OCI-LY3 (cell line): ENCODE data around the gene OR2A12.

Experiments
- H2AFZ ChIP-seq: fragments of 200-600, 300-600 bp; shearing (Covaris generic); 2 replicates; pipeline ENCODE4 v1.6.0; 2014; ENCODE audit warnings: antibody characterized with exemption, low read depth, low read length
- H3K27ac ChIP-seq: fragments of 200-600, 300-600 bp; sonication (generic); 2 replicates; pipeline ENCODE4 v1.5.1; 2014; ENCODE audit warnings: mild to moderate bottlenecking, low read length, moderate library complexity, mixed read lengths
- H3K27me3 ChIP-seq: fragments of 200-600, 300-600 bp; sonication (generic); 2 replicates; pipeline ENCODE4 v1.6.1; 2014; ENCODE audit warnings: low read depth, low read length, mixed read lengths
- H3K36me3 ChIP-seq: fragments of 200-600, 300-600 bp; sonication (generic); replicated peaks from 2 replicates; pipeline ENCODE3; 2014; ENCODE audit warnings: low read depth, low read length, mixed read lengths
- H3K4me1 ChIP-seq: fragments of 300-600, 200-600 bp; sonication (generic); 2 replicates; pipeline ENCODE4 v1.6.1; 2014; ENCODE audit warnings: low read length, mixed read lengths
- H3K4me2 ChIP-seq: fragments of 200-600, 300-600 bp; sonication (generic); 2 replicates; pipeline ENCODE4 v1.6.1; 2014; ENCODE audit warnings: low read length, mixed read lengths
- H3K4me3 ChIP-seq: fragments of 300-600, 200-600 bp; sonication (generic); 2 replicates; pipeline ENCODE4 v1.5.1; 2014; ENCODE audit warnings: antibody characterized with exemption, mild to moderate bottlenecking, low read length, moderate library complexity
- H3K79me2 ChIP-seq: fragments of 300-600, 200-600 bp; shearing (Covaris generic); 2 replicates; pipeline ENCODE4 v1.6.1; 2014; ENCODE audit warnings: mild to moderate bottlenecking, low read length, mixed read lengths
- H3K9ac ChIP-seq: fragments of 300-600, 200-600 bp; shearing (Covaris generic); 2 replicates; pipeline ENCODE4 v1.6.0; 2014; ENCODE audit warnings: mild to moderate bottlenecking, low read length, moderate library complexity
- H3K9me3 ChIP-seq: fragments of 200-600, 300-600 bp; shearing (Covaris generic); 2 replicates; pipeline ENCODE4 v1.6.1; 2014; ENCODE audit warnings: low read length, mixed read lengths; ENCODE audit not compliant: insufficient read depth
- H4K20me1 ChIP-seq: fragments of 200-600, 300-600 bp; sonication (generic); 2 replicates; pipeline ENCODE4 v1.6.1; 2016; ENCODE audit warnings: low read length, mixed read lengths; ENCODE audit not compliant: insufficient read depth
- CTCF ChIP-seq: fragments of 200-600, 300-600 bp; sonication (generic); IDR thresholded peaks from 2 replicates; pipeline ENCODE4 v1.5.1; 2014; ENCODE audit warnings: antibody characterized with exemption, low read length, low read depth
- EZH2phosphoT487 ChIP-seq: fragments of 200-600 bp; shearing (Covaris generic); IDR thresholded peaks from 2 replicates; pipeline ENCODE4 v1.6.1; 2018; ENCODE audit warnings: antibody characterized with exemption, mixed run types, low read depth

Gene OR2A12

GRCh38 chr7:144109283-144109682 lies 23.2 kb downstream of the OR2A12 start, which contains the start of gene OR2A2:
OR2A2 (plus strand) TSS chr7:144109583; CDS start chr7:144109583, 0 bp downstream.
- no peak within 1 kb of the TSS for H3K4me2 ChIP-seq
- TF ChIP-seq CTCF: no peak
- TF ChIP-seq EZH2phosphoT487: no peak
- H3K9me3 ChIP-seq: no peaks in the 10 kb centered on the region
- no peaks in the 10 kb centered on the region for H3K79me2 ChIP-seq
- peaks cover 12% of the 10 kb centered on the region; the same call in 1 of the 2 replicates for H3K27me3 ChIP-seq
- H3K27ac ChIP-seq: no peak within 1 kb of the TSS
- H4K20me1 ChIP-seq: no peaks in the 10 kb centered on the region
- H3K36me3 ChIP-seq: no peaks in the 10 kb centered on the region
- H3K4me1 ChIP-seq: peaks cover 12% of the 10 kb centered on the region
- no peak within 1 kb of the TSS for H3K4me3 ChIP-seq
- no peak within 1 kb of the TSS for H2AFZ ChIP-seq
- H3K9ac ChIP-seq: no peak within 1 kb of the TSS

GRCh38 chr7:144110272-144110671 lies 24.2 kb downstream of the OR2A12 start:
- no peak overlapping the region for H3K4me3 ChIP-seq
- no peak overlapping the region for H3K27ac ChIP-seq

DNA sequence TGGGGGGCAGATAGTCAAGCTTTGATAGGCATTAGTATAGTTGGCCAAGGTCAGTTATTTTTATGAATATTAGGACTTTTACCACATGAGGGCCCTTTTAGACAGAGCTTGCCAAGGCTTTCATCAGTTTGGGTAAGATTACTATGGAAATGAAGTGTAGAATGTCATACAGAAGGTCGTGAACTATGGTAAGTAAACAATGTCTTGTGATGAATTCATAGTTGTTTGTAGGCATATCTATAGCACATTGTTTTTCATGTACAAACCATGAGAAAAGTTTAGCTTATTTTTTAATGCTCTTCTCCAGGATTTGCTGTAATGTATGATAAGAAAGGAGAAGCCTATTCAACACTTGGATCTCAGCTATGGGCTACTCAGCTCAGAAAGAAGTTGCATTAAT lies 27.6 kb downstream of the OR2A12 start:
- Histone ChIP-seq H2AFZ (no peak overlapping the region), H3K4me3 (no peak overlapping the region), H3K79me2 (no peaks in the 10 kb centered on the region), H3K9ac (no peak overlapping the region), H3K27ac (no peak overlapping the region), H3K9me3 (no peaks in the 10 kb centered on the region), H3K36me3 (no peaks in the 10 kb centered on the region), H3K27me3 (peaks cover 10% of the 10 kb centered on the region; the same call in 1 of the 2 replicates), H3K4me2 (no peak overlapping the region), H3K4me1 (no peaks in the 10 kb centered on the region), H4K20me1 (no peaks in the 10 kb centered on the region)
- TF ChIP-seq EZH2phosphoT487: no peak
- TF ChIP-seq CTCF: no peak

More at GRCh38 chr7:144110272-144110671, 24.2 kb downstream of the OR2A12 start:
- peaks cover 12% of the 10 kb centered on the region for H3K4me1 ChIP-seq
- H3K9ac ChIP-seq: no peak overlapping the region
- TF ChIP-seq CTCF (no peak), EZH2phosphoT487 (no peak)
- no peaks in the 10 kb centered on the region for H3K79me2 ChIP-seq
- no peaks in the 10 kb centered on the region for H4K20me1 ChIP-seq
- H3K27me3 ChIP-seq: peaks cover 5% of the 10 kb centered on the region; the same call in 1 of the 2 replicates
- no peak overlapping the region for H2AFZ ChIP-seq
- H3K36me3 ChIP-seq: no peaks in the 10 kb centered on the region
- no peak overlapping the region for H3K4me2 ChIP-seq
- H3K9me3 ChIP-seq: no peaks in the 10 kb centered on the region

GRCh38 chr7:144118341-144118740 lies 32.3 kb downstream of the OR2A12 start:
- H4K20me1 ChIP-seq: no peaks in the 10 kb centered on the region
- H3K4me2 ChIP-seq: no peak overlapping the region
- H3K4me1 ChIP-seq: no peaks in the 10 kb centered on the region
- H3K27ac ChIP-seq: no peak overlapping the region
- no peaks in the 10 kb centered on the region for H3K36me3 ChIP-seq
- H3K4me3 ChIP-seq: no peak overlapping the region
- peaks cover 7% of the 10 kb centered on the region; the same call in 1 of the 2 replicates for H3K27me3 ChIP-seq
- H2AFZ ChIP-seq: no peak overlapping the region
- H3K79me2 ChIP-seq: no peaks in the 10 kb centered on the region
- no peaks in the 10 kb centered on the region for H3K9me3 ChIP-seq
- no peak overlapping the region for H3K9ac ChIP-seq
- TF ChIP-seq EZH2phosphoT487: no peak
- no peak for TF ChIP-seq CTCF
